ENCODE data around the gene PPTC7. TPM values are rescaled to one million over a fixed set of nuclear protein-coding genes. Genes with fewer than 3 reads are reported as not detected.
A peak's percentile ranks its signal among the peaks of the same experiment; 100 is the strongest.

The PPTC7 gene
- total RNA-seq, 2 donors from 2014 or later: 15.2 TPM

DNA sequence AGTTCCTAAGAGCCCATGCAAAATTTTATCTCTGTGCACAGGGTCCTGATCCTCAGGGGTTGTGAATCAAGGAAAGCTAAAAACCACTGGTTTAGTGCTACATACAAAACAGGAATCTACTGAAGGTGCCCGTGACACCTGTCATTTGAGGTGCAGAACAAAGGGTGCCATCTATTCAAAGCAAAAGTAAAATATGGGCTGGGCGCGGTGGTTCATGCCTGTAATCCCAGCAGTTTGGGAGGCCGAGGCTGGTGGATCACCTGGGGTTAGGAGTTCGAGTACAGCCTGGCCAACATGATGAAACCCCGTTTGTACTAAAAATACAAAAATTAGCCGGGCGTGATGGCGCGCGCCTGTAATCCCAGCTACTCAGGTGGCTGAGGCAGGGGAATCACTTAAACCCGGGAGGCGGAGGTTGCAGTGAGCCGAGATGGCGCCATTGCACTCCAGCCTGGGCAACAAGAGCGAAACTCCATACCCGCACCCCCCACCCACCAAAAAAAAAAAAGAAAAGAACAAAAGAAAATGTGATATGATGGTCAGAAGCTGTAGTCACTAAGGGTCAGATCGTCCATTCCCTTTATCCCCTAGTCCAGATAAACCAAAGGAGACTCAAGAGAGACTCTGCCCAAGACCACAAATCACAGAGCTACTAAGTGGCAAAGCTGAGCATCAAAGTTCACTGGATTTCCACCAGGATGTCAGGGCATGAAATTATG lies 3.4 kb downstream of the PPTC7 start:
- no peaks in the 10 kb centered on the region for H3K36me3 ChIP-seq (ENCODE audit: control insufficient read depth, insufficient read depth, low read length)
- Mint-ChIP-seq H3K27me3 (ENCODE audit: insufficient read depth) (no peaks in the 10 kb centered on the region), H3K9me3 (no peaks in the 10 kb centered on the region), H3K4me3 (no peak overlapping the region), H3K27ac (no peak overlapping the region), H3K4me1 (peaks cover 27% of the 10 kb centered on the region), H3K36me3 (ENCODE audit: low read depth) (no peaks in the 10 kb centered on the region)
- H3K4me3 ChIP-seq (ENCODE audit: low read length): no peak overlapping the region
- WGBS, 2 experiments (ENCODE audit: insufficient coverage in 1 of 2, insufficient read length in 1 of 2): 97% methylated on average over 6 to 14 of the region's 18 CpGs
- no peak for DNase-seq
- no peaks in the 10 kb centered on the region for H3K9me3 ChIP-seq (ENCODE audit: control insufficient read depth, low read length)
- H3K27me3 ChIP-seq (ENCODE audit: control insufficient read depth, insufficient read depth, low read length, poor library complexity, severe bottlenecking): no peaks in the 10 kb centered on the region
- H3K4me1 ChIP-seq (ENCODE audit: control insufficient read depth, insufficient read depth, low read length): peaks cover under 1% of the 10 kb centered on the region
- H3K27ac ChIP-seq (ENCODE audit: low read depth, low read length): no peak overlapping the region
- TF ChIP-seq, protein P1, sequence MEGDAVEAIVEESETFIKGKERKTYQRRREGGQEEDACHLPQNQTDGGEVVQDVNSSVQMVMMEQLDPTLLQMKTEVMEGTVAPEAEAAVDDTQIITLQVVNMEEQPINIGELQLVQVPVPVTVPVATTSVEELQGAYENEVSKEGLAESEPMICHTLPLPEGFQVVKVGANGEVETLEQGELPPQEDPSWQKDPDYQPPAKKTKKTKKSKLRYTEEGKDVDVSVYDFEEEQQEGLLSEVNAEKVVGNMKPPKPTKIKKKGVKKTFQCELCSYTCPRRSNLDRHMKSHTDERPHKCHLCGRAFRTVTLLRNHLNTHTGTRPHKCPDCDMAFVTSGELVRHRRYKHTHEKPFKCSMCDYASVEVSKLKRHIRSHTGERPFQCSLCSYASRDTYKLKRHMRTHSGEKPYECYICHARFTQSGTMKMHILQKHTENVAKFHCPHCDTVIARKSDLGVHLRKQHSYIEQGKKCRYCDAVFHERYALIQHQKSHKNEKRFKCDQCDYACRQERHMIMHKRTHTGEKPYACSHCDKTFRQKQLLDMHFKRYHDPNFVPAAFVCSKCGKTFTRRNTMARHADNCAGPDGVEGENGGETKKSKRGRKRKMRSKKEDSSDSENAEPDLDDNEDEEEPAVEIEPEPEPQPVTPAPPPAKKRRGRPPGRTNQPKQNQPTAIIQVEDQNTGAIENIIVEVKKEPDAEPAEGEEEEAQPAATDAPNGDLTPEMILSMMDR (conservative IDR thresholded peaks at IDR 0.05): no peak
- H3K9ac ChIP-seq (ENCODE audit: extremely low read depth, low read length, poor library complexity, severe bottlenecking): no peak overlapping the region

DNA sequence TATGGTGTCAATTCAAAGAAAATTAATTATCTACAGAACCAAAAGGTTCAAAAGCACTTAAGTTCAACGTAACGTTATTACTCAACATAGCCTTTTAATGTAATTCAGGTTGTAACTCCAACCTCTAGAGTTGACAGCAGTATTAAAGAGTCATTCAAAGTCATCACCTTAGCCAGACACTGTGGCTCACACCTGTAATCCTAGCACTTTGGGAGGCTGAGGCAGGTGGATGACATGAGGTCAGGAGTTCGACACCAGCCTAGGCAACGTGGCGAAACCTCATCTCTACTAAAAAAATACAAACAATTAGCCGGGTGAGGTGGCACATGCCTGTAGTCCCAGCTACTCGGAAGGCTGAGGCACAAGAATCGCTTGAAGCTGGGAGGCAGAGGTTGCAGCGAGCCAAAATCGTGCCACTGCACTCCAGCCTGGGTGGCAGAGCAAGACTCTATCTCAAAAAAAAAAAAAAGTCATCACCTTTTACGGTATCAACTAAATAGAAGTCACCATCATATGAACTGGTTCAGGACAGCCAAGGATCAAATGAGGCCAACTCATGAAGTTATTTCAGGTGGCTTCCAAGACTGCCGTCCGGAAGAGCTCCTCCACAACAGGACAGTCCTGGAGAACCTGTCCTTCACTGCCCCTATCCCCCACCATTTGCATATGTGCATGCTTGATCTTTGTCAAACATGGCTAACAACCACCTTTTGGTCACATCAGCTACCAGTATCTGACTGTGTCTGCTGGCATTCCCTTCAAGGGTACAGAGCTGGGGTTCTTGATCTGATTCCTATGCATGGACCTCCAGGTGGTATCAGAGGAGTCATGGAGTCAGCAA lies 4.2 kb downstream of the PPTC7 start:
- Histone ChIP-seq H3K9ac (ENCODE audit: extremely low read depth, low read length, poor library complexity, severe bottlenecking) (no peak overlapping the region), H3K4me3 (ENCODE audit: low read length) (no peak overlapping the region), H3K36me3 (ENCODE audit: control insufficient read depth, insufficient read depth, low read length) (no peaks in the 10 kb centered on the region), H3K4me1 (ENCODE audit: control insufficient read depth, insufficient read depth, low read length) (no peaks in the 10 kb centered on the region), H3K27ac (ENCODE audit: low read depth, low read length) (no peak overlapping the region), H3K27me3 (ENCODE audit: control insufficient read depth, insufficient read depth, low read length, poor library complexity, severe bottlenecking) (no peaks in the 10 kb centered on the region), H3K9me3 (ENCODE audit: control insufficient read depth, low read length) (peaks cover 5% of the 10 kb centered on the region)
- Mint-ChIP-seq H3K9me3 (no peaks in the 10 kb centered on the region), H3K27ac (no peak overlapping the region), H3K4me3 (no peak overlapping the region), H3K27me3 (ENCODE audit: insufficient read depth) (no peaks in the 10 kb centered on the region), H3K36me3 (ENCODE audit: low read depth) (no peaks in the 10 kb centered on the region), H3K4me1 (peaks cover 22% of the 10 kb centered on the region)
- TF ChIP-seq, protein P1 (conservative IDR thresholded peaks at IDR 0.05): no peak
- WGBS, 2 experiments (ENCODE audit: insufficient coverage in 1 of 2, insufficient read length in 1 of 2): 89% methylated on average over 10 to 13 of the region's 13 CpGs
- DNase-seq: peak; percentile 49

DNA sequence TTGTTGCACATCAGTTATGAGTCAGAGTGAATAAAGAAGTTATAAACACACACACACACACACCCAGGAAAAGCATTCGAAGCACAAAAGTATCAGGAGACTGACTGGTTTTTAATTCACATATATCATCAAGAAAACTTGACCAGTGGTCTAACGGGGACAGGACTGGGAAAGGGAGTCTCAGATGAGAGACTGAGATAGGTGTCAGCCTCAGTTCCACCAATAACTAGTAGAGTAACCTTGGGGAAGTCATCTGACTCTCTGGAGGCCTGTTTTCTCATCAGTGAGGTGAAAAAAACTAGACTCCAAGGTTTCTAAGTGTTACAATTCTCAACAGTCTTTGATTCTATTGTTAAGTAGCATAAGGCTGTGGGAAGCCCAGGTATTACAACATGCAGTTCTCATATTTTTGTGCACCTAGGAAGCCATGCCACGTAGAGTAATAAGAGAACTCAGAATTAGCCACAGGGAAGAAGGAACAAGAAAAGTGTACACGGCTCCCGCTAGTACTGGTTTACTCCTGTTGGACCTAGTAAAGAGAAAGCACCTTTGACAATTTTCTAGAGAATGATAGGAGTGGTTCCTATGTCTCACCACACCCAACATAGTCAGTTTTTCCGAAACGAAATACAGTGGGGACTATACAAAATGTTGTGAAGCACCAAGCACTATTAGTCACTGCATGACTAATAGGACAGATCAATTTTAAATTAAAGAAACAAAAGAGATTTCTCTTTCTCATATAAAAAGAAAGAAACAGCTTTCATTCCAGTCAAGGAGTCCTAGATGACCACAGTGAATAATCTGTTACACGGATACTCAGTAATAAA lies 5.0 kb downstream of the PPTC7 start:
- Histone ChIP-seq H3K4me1 (ENCODE audit: control insufficient read depth, insufficient read depth, low read length) (no peaks in the 10 kb centered on the region), H3K27me3 (ENCODE audit: control insufficient read depth, insufficient read depth, low read length, poor library complexity, severe bottlenecking) (no peaks in the 10 kb centered on the region), H3K9ac (ENCODE audit: extremely low read depth, low read length, poor library complexity, severe bottlenecking) (no peak overlapping the region), H3K27ac (ENCODE audit: low read depth, low read length) (no peak overlapping the region), H3K9me3 (ENCODE audit: control insufficient read depth, low read length) (peaks cover 11% of the 10 kb centered on the region), H3K36me3 (ENCODE audit: control insufficient read depth, insufficient read depth, low read length) (no peaks in the 10 kb centered on the region), H3K4me3 (ENCODE audit: low read length) (no peak overlapping the region)
- Mint-ChIP-seq H3K27ac (no peak overlapping the region), H3K4me1 (peaks cover 16% of the 10 kb centered on the region), H3K9me3 (peaks cover 3% of the 10 kb centered on the region), H3K4me3 (no peak overlapping the region), H3K27me3 (ENCODE audit: insufficient read depth) (no peaks in the 10 kb centered on the region), H3K36me3 (ENCODE audit: low read depth) (no peaks in the 10 kb centered on the region)
- DNase-seq: peak; percentile 26
- 92 to 100% methylated on average over 1 to 6 of the region's 8 CpGs for WGBS, 2 experiments (ENCODE audit: insufficient coverage in 1 of 2, insufficient read length in 1 of 2)
- TF ChIP-seq, protein P1 (conservative IDR thresholded peaks at IDR 0.05): no peak
